CD4-positive, alpha-beta T cell treated with Interleukin-21 for 1 hour (primary cell): Measurements from ENCODE around the gene VGLL3.
"Not testable (repeated sequence)": the region's sequence is repeated elsewhere in the genome, so short reads cannot be mapped to it uniquely, and the experiment has no call there.

Experiments
- DNase-seq: peaks from one replicate; pipeline ENCODE4 v3.0.0-alpha.2; 2020

VGLL3 gene

GRCh38 chr3:86989006-86989405, 1.9 kb downstream of the VGLL3 start:
- no peak for DNase-seq

DNA sequence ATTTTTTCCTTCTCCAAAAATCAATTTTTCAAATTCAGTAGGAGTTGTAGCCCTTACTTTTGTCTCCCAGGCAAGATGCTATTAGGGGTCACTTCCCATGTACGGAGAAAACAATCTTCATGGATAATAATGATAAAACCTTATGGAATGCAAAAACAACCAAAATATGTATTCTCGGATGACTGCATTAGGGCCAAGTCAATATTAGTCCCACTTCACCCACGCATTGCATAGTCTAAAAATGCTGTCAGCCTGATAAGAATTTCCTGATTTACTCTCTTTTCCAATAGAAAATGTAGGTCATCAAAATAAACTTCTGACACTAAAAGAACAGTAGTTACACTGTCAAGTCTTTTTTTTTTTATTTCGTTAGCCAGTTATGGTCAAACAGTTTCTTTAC, 2.7 kb downstream of the VGLL3 start:
- no peak for DNase-seq

DNA sequence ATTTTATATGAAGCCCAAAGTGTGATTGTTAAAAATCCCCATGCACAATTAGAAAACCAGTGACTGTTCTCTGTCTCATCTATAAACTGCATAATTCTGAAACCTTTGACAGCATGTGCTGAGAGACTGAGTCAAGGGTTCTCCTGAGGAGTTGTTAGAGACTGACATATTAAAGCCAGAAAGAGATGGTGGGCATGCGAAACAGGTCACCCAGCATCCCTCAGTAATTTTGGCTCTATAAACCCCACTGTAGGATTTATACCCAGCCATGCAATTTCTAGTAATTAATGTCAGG, 3.6 kb downstream of the VGLL3 start:
- no peak for DNase-seq

GRCh38 chr3:86986671-86987420, 4.1 kb downstream of the VGLL3 start:
- no peak for DNase-seq

DNA sequence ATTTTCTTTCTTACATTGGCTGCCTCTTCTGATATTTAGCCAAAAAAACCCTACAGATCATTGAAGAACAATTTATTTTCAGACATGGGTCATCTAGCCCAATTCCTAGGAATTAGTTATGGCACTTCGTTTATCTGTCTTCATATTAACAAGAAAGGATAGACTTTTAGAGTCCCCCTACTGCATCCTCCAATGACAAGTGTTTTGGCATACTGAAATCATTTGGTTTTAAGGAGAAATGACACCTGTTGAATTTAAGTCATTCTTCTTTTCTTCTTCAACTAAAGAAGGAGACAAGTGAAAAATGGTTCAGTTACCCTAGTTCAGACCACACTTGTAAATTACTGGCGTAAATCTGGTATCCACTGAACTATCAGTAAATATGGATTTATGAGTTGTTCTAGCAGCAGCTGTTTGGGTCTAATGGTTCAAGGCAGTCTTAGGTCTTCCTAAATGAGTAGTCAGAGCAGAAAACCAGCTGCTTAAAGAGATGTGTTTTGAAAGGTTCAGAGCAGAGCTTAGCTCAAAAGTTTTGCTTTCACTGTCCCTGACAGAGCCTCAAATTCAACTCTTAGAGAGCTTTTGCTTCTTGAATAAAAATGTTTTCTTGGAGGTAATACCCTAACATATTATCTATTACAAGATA, 5.6 kb downstream of the VGLL3 start:
- no peak for DNase-seq

GRCh38 chr3:86984271-86984670, 6.7 kb downstream of the VGLL3 start:
- no peak for DNase-seq

GRCh38 chr3:86982883-86983282, 8.1 kb downstream of the VGLL3 start:
- DNase-seq: no peak

DNA sequence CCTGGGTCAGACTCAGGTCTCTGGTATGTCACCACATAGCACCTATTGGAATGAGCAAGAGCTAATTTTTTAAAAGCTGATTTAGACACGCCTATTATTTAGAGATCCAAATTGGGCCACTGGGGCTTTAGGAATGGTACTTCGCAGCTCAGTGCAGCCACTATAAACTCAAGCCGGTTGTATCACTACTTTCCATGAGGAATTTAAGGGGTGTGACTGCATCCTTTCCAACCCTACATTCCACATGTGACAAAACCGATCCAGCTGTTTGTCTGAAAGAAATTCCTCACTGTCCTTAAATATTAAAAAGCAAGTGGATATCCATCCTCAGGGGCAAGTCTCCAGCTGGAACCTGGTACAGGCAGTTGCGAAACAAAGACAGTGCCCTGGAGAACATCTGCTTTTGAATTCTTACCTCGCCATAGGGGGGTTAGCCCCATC, 12.8 kb downstream of the VGLL3 start:
- DNase-seq: no peak

GRCh38 chr3:86976219-86976618, 14.7 kb downstream of the VGLL3 start:
- no peak for DNase-seq

DNA sequence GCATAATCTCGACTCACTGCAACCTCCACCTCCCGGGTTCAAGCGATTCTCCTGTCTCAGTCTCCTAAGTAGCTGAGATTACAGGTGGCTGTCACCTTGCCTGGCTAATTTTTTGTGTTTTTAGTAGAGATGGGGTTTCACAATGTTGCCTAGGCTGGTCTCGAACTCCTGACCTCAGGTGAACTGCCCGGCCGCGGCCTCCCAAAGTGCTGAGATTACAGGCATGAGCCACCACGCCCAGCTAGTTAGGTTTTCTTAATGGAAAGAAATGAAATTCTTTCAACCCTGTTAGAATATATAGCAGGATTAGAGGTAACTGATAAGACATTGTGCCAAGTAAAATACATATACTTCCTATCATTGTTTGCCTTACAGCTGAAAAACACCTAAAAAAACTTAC, 16.8 kb downstream of the VGLL3 start:
- DNase-seq: not testable (repeated sequence)

GRCh38 chr3:86973440-86973839, 17.5 kb downstream of the VGLL3 start:
- no peak for DNase-seq

- DNase-seq: no peak
These were observed 21.3 kb downstream of the VGLL3 start for GRCh38 chr3:86969500-86970189.

- DNase-seq: no peak
These were observed 22.6 kb downstream of the VGLL3 start for GRCh38 chr3:86968244-86968932.

- no peak for DNase-seq
These were observed 23.9 kb downstream of the VGLL3 start for GRCh38 chr3:86967062-86967461.

GRCh38 chr3:86965166-86965565, 25.8 kb downstream of the VGLL3 start:
- no peak for DNase-seq

DNA sequence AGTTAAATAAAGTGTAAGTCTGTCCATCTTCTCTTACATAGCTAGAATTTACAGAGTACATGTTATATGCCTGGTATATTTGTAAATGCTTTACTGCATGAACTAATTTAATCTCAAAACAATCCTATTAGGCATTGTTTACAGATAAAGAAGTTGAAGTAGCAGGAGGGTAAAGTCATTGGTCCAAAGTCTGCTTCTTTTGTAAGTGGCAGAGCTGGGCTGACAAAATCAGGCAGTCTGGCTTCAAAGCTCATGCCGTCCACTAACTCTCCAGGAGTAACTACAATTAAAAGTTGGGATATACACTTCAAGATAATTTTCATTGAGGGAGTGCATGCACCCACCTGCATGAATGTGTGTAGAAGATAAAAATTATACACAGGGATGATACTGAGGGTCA, 27.3 kb downstream of the VGLL3 start:
- DNase-seq: no peak

- DNase-seq: no peak
These were observed 29.7 kb downstream of the VGLL3 start for GRCh38 chr3:86961297-86961696.

GRCh38 chr3:86960550-86960949, 30.4 kb downstream of the VGLL3 start:
- DNase-seq: no peak

GRCh38 chr3:86958534-86958933, 32.4 kb downstream of the VGLL3 start:
- no peak for DNase-seq

DNA sequence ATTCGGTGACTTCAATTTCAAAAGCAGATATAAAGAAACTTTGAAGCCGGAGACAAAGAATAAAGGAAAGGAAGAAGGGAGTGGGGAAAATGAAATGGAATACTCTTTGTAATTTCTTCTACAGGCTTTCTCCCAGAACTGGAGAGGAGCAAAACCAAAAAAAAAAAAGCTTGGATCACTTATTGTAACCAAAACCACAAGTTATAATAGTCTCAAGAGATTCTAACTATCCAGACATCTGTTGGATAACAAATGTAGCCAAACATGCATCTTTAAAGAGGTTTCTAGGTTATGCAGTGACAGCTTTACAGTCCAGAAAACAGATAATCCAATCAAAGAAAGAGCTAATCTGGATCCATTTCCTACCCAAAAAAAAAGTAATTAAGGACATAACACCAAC, 36.2 kb downstream of the VGLL3 start:
- no peak for DNase-seq

- no peak for DNase-seq
These were observed 36.7 kb downstream of the VGLL3 start for GRCh38 chr3:86954226-86954625.

GRCh38 chr3:86951322-86951721, 39.6 kb downstream of the VGLL3 start:
- DNase-seq: no peak

- no peak for DNase-seq
These were observed 40.2 kb downstream of the VGLL3 start for GRCh38 chr3:86950717-86951116.

GRCh38 chr3:86949850-86950249, 41.1 kb downstream of the VGLL3 start:
- DNase-seq: no peak
